ENCODE results near the gene TMEM214.

The TMEM214 gene

GRCh38 chr2:27042159-27042661, 9.4 kb downstream of the TMEM214 start:
- no peak for DNase-seq

DNA sequence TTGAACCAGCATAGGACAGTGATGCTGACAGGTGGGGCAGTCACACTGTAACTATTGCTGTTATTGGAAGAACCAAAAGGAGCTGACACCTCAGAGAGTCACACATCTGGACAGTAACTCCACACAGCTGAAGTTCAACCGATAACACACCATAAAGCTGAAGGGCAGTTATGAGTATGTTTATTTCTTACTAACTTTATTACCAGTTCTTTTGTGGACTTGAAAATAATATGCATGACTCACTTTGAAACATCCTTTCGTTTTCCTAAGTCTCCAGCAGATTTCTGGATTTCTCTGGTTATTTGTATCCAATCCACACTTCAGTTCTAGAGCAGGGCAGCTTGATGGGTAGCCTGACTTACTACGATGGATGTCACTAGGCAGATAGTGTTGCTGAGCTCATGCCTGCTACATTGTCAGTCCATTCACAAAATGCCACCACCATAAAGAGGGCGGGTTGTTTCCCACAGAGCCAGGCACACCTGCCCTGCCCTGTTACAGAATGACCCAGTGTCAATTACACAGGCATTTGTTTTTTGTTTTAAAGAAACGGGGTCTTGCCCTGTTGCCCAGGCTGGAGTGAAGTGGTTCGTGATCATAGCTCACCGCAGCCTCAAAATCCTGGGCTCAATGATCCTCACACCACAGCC, 10.3 kb downstream of the TMEM214 start:
- DNase-seq: no peak

GRCh38 chr2:27049422-27050280, 16.9 kb downstream of the TMEM214 start:
- peak; percentile 53 for DNase-seq

DNA sequence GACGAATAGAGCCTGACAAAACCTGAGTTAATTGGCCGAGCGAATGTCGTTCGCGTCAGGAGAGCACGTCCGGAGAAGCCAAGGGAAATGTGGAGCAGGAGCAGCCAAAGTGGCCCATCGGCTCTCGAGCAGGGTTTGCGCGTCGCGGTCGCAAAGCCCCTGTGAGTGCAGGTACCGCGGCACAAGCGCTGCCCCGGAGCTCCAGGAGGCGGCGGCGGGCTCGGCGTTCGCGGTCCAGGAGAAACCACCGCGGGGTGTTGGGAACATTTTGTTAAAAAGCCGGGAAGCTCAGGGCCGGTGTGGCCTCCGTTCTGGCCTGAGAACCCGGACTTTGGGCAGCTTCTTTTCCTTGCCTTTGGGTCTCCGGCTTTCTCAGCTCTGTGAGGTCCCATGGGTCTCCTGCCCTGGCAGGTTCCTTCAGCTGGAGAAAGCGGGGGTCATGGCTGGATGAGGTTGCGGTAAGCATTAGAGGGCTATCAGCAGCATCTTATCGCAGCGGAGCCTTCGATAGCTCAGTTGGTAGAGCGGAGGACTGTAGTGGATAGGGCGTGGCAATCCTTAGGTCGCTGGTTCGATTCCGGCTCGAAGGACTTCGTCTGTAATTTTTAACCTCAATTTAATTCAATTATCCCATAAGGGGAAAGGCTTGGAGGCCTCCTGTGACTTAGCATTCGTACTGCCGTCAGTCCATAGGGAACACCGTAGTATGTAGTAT, 17.7 kb downstream of the TMEM214 start:
- DNase-seq: peak; percentile 88

DNA sequence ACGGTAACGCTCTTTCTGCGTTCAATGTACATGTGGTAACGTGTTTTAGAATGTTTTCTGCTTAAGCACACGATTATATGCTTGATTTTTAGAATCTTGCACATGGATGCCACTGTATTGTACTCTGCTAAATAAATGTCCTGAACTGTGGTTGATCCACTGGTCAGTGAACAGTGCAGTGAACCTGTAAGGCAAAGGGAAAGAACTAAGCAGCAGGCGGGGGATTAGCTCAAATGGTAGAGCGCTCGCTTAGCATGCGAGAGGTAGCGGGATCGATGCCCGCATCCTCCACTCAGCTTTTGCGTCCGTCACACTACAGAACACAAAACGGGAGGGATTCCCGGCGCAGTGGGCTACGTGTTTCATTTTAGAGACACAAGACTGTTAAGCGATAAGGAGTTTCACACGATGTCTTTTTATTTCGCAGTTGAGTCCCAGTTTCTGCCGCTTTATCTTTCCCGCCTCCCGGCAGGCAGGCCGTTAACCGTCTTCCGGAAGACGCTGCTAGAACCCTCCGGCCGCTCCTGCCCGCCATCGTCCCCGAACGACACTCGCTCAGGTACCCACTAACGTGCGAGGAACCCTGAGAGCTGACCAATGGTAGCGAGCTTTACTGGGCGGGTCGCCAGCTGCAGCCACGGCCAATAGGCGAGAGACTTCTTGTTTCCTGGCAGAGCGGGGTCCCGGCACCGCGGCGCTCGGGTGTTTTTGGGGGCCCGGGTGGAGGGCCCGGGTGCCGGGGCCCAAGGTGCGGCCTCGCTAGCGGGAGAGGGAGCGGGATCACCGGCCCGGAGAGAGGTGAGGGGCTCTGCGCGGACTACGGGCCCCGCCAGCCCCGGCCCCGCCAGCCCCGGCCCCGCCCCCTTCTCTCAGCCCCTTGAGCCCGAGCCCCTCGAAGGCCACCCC, 18.5 kb downstream of the TMEM214 start, which contains the start of gene AGBL5:
Gene AGBL5, plus strand, starts transcription at position 673 of the 906 bp plus-strand sequence. CDS start 1,291 bp downstream, outside the sequence.
- peak; percentile 94 for DNase-seq

GRCh38 chr2:27051902-27052645, 19.3 kb downstream of the TMEM214 start:
- no peak for DNase-seq

DNA sequence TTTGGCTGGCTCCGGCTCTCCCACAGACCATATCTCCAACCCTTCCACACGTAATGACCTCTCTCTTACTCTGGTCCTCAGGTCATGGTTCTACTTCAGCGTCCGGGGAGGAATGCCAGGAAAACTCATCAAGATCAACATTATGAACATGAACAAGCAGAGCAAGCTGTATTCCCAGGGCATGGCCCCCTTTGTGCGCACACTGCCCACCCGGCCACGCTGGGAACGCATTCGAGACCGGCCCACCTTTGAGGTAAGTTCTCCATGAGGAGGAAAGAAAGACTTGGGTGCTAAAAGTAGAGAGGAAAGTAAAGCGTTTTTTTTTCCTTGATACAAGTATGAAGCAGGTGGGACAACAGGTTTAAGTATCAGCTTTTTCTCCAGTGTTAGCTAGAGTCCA, 20.6 kb downstream of the TMEM214 start:
- no peak for DNase-seq

- DNase-seq: no peak
Observed at GRCh38 chr2:27053776-27054175, 21.0 kb downstream of the TMEM214 start.

- no peak for DNase-seq
Observed at GRCh38 chr2:27054721-27055120, 22.0 kb downstream of the TMEM214 start.

DNA sequence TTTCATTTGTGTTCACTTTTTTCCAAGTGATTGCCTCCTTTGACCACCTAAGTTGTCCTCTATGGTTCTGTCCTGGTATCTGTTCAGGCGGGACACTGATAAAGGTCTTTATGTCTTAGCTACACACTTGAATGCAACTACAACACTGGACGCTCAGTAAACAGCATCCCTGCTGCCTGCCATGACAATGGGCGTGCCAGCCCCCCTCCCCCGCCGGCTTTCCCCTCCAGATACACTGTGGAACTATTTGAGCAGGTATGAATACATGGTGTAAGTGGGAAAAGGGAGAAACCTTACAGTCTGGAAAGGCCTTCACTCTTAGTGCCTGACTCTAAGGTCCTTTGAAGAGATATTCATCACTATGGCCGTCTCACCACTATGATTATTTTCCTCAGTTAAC, 24.4 kb downstream of the TMEM214 start:
- no peak for DNase-seq

DNA sequence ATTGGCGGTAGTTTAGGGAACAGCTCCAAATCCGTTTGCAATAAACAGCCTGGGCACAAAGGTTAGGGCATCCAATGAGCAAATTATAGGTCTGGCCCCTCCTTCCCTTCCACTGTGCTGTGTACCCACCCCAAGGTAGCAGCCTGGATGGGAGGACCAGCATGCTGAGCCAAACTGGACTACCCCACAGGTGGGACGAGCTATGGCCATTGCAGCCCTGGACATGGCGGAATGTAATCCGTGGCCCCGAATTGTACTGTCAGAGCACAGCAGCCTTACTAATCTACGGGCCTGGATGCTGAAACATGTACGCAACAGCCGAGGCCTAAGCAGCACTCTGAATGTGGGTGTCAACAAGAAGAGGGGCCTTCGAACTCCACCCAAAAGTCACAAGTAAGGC, 25.4 kb downstream of the TMEM214 start:
- no peak for DNase-seq

GRCh38 chr2:27059141-27059820, 26.5 kb downstream of the TMEM214 start:
- no peak for DNase-seq

- no peak for DNase-seq
Observed at GRCh38 chr2:27060323-27060722, 27.6 kb downstream of the TMEM214 start.

- DNase-seq: no peak
Observed at GRCh38 chr2:27065128-27065527, 32.4 kb downstream of the TMEM214 start.

- no peak for DNase-seq
Observed at GRCh38 chr2:27067385-27067784, 34.6 kb downstream of the TMEM214 start.

DNA sequence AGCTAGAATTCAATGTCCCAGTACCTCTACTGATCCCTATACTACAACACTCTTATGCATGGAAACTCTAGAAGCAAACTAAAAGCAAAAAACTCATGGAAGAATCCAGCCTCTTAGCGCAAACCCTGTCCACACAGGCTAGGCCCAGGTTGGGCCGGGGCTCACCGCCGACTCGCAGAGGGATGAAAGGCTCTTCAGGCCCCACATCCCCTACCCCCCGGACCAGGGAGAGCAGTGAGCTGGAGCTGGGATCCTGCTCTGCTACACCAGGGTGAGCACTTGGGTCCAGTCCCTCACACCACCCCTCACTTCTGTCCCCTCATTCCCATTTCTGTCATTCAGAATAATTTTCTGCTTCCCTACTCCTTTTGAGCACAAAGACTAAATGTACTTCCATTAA, 36.7 kb downstream of the TMEM214 start:
- no peak for DNase-seq

DNA sequence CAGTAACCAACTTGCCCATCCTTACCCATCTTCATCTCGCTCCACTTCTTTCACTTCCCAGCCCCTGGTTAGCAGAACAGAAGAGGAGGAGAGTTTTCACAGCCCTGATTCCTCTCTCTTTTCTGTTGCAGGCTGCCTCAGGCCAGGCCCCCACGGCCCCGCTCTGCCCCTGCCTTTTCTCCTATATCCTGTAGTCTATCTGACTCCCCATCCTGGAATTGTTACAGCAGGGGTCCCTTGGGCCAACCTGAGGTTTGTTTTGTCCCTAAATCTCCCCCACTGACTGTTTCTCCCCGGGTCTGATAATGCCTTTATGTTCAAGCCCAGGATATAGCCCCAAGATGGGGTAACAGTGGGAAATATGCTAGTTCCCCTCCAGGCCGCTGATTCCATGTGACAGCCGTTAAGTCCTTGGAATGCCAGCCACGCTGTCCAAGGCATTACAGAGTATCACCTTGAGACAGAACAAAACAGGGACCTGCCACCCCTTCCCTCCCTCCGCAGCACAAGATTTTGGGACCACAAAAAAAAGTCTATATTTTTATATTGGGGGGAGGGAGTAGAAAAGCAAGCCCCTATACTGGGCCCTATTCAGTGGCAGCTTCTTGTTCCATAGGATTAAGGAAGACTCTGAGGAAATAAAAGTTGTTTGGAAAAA, 37.3 kb downstream of the TMEM214 start:
- DNase-seq: no peak

GRCh38 chr2:27070653-27071276, 38.0 kb downstream of the TMEM214 start:
- no peak for DNase-seq

GRCh38 chr2:27071277-27071989, 38.7 kb downstream of the TMEM214 start, which contains the start of gene OST4:
Gene OST4, minus strand, starts transcription at chr2:27071654.
- peak; percentile 81 for DNase-seq
